B cell (primary cell): Measurements from ENCODE around the gene APBA3.

Experiments used
- CTCF ChIP-seq: fragments of 200-600 bp; IDR thresholded peaks from one replicate; pipeline ENCODE4 v1.8.0; 2022; ENCODE audit warnings: antibody characterized with exemption, mild to moderate bottlenecking
- EZH2 ChIP-seq: IDR thresholded peaks from 2 replicates; pipeline ENCODE4 v1.6.1; 2012; ENCODE audit warnings: borderline replicate concordance, low read depth, mild to moderate bottlenecking, moderate library complexity, low read length; ENCODE audit not compliant: insufficient read depth, poor library complexity, severe bottlenecking

GRCh38 chr19:3803986-3804385 lies 42.5 kb upstream of the APBA3 start:
- TF ChIP-seq CTCF: no peak
- TF ChIP-seq EZH2: no peak
